Activated CD4-positive, alpha-beta T cell treated with anti-CD3 and anti-CD28 coated beads, Interleukin-2, amount 10 ng/mL, durations not matched to agents 24 days and 14 days (primary cell): ENCODE results near the gene TOP2A. TPM values are rescaled to one million over a fixed set of nuclear protein-coding genes. Genes with fewer than 3 reads are reported as not detected.
A peak's percentile ranks its signal among the peaks of the same experiment; 100 is the strongest.
"Not testable (repeated sequence)": the region's sequence is repeated elsewhere in the genome, so short reads cannot be mapped to it uniquely, and the experiment has no call there.

Source experiments
- DNase-seq: peaks from one replicate; pipeline ENCODE4 v3.0.0; 2022
- H3K27ac Mint-ChIP-seq: one replicate; pipeline ENCODE4 v1.8.0; 2022; ENCODE audit warnings: mild to moderate bottlenecking, mixed read lengths
- H3K27me3 Mint-ChIP-seq: one replicate; pipeline ENCODE4 v1.8.0; 2022; ENCODE audit warnings: mixed read lengths
- H3K36me3 Mint-ChIP-seq: one replicate; pipeline ENCODE4 v1.8.0; 2022; ENCODE audit warnings: low read depth, mild to moderate bottlenecking, mixed read lengths
- H3K4me1 Mint-ChIP-seq: one replicate; pipeline ENCODE4 v1.8.0; 2021; ENCODE audit warnings: mixed read lengths
- H3K4me3 Mint-ChIP-seq: one replicate; pipeline ENCODE4 v1.8.0; 2022; ENCODE audit warnings: mild to moderate bottlenecking, moderate library complexity, mixed read lengths
- H3K9me3 Mint-ChIP-seq: one replicate; pipeline ENCODE4 v1.8.0; 2021; ENCODE audit warnings: mixed read lengths
- intact Hi-C: fragments of 100-400 bp; cut with micrococcal nuclease; formaldehyde crosslinking; loops from one replicate; pipeline ENCODE4 v1.15.1; 2023
- total RNA-seq: library from RNA; stranded (reverse); gene quantifications from 2 replicates; pipeline ENCODE4 v1.2.3, GENCODE V29; 2022

The TOP2A gene
- total RNA-seq, 1 donor from 2014 or later = 189 TPM

DNA sequence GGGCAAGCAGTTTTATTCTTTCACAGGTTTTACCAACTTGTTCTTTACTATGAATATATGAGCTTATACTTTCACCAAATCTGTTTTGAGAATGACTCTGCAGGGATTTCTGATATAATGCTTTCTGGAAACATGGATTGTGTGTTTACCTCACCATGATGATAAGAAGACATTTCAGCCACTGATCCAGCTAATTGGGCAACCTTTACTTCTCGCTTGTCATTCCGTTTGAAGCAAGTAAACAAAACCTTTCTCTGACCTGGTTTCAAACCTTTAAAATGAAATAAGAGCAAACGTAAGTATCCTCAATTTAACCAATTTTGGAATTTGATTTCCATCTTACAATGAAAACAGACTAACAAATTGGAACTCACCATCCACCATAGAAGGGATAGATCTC is 13.7 kb downstream of the TOP2A start:
- no peaks in the 10 kb centered on the region for H3K9me3 Mint-ChIP-seq
- H3K27me3 Mint-ChIP-seq = no peaks in the 10 kb centered on the region
- H3K36me3 Mint-ChIP-seq = peaks cover 57% of the 10 kb centered on the region
- no peak for DNase-seq
- peak overlapping the region; percentile 50 for H3K27ac Mint-ChIP-seq
- no peak overlapping the region for H3K4me3 Mint-ChIP-seq
- peaks cover 27% of the 10 kb centered on the region for H3K4me1 Mint-ChIP-seq
- intact Hi-C loops = loop anchor here (5.0 kb wide), 1 partner anchor 42 kb away; the partner anchor contains the start of gene GJD3

DNA sequence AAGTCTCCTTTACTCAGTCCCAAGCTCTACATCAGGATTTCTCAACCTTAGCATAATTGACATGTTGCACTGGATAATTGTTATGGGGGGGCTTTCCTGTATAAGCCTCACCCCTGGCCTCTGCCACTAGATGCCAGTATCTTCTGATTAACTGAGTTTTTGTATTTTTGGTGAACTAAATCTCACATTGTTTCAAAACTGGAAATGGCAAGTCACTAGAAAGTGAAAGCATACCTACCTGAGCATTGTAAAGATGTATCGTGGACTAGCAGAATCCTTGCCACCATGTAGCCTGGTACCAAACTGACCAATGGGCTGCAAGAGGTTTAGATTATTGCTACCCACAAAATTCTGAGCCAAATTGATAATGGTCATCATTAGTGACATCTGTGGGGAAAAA is 15.0 kb downstream of the TOP2A start:
- H3K9me3 Mint-ChIP-seq = no peaks in the 10 kb centered on the region
- H3K27ac Mint-ChIP-seq = peak overlapping the region; percentile 26
- no peak for DNase-seq
- intact Hi-C loops = loop anchor here (2.0 to 5.0 kb wide), 2 partner anchors 14 to 40 kb away; partner anchors contain the start of genes GJD3 and TOP2A
- H3K4me3 Mint-ChIP-seq = peak overlapping the region; percentile 47
- H3K4me1 Mint-ChIP-seq = peaks cover 27% of the 10 kb centered on the region
- H3K27me3 Mint-ChIP-seq = no peaks in the 10 kb centered on the region
- peaks cover 66% of the 10 kb centered on the region for H3K36me3 Mint-ChIP-seq

DNA sequence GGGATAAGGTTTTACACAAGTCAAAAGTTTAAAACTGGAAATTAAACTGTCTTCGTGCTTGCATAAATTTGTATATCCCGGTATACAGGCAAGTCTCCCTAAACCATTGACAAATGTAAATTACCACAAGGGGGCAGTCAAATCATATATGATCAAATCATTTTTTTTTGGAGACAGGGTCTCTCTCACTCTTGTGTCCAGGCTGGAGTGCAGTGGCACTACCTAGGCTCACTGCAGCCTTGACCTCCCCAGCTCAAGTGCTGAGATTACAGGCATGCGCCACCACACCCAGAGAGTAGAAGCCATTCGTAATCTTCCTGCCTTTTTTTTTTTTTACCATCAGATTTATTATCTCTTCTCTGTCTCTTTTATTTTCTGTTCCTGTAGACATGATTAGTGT is 18.5 kb downstream of the TOP2A start:
- Mint-ChIP-seq H3K36me3 (peaks cover 66% of the 10 kb centered on the region), H3K4me1 (peaks cover 27% of the 10 kb centered on the region), H3K9me3 (no peaks in the 10 kb centered on the region), H3K27ac (peak overlapping the region; percentile 59), H3K4me3 (no peak overlapping the region), H3K27me3 (no peaks in the 10 kb centered on the region)
- DNase-seq = peak; percentile 65
- intact Hi-C loops = loop anchor here (1.0 to 2.0 kb wide), 2 partner anchors 44 to 134 kb away; partner anchors contain the start of gene IGFBP4

DNA sequence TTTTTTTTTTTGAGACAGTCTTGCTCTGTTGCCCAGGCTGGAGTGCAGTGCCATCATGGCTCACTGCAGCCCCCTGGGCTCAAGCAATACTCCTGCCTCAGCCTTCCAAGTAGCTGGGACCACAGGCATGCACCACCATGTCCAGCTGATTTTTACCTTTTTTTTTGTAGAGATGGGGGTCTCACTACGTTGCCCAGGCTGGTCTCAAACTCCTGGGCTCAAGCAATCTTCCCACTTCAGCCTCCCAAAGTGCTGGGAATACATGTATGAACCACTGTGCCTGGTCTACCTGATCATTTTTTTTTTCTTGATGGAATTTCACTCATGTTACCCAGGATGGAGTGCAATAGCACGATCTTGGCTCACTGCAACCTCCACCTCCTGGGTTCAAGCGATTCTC is 31.1 kb downstream of the TOP2A start:
- H3K27me3 Mint-ChIP-seq, intact Hi-C loops, H3K4me1 Mint-ChIP-seq, DNase-seq, H3K4me3 Mint-ChIP-seq, H3K9me3 Mint-ChIP-seq: not testable (repeated sequence)
- peaks cover 32% of the 10 kb centered on the region for H3K36me3 Mint-ChIP-seq
- peak overlapping the region; percentile 58 for H3K27ac Mint-ChIP-seq

GRCh38 chr17:40382251-40382650 is 35.4 kb downstream of the TOP2A start:
- Mint-ChIP-seq H3K27me3 (no peaks in the 10 kb centered on the region), H3K4me3 (no peak overlapping the region), H3K36me3 (peaks cover 2% of the 10 kb centered on the region), H3K4me1 (no peaks in the 10 kb centered on the region), H3K27ac (no peak overlapping the region), H3K9me3 (no peaks in the 10 kb centered on the region)
- DNase-seq = no peak
- intact Hi-C loops = no loop called here

DNA sequence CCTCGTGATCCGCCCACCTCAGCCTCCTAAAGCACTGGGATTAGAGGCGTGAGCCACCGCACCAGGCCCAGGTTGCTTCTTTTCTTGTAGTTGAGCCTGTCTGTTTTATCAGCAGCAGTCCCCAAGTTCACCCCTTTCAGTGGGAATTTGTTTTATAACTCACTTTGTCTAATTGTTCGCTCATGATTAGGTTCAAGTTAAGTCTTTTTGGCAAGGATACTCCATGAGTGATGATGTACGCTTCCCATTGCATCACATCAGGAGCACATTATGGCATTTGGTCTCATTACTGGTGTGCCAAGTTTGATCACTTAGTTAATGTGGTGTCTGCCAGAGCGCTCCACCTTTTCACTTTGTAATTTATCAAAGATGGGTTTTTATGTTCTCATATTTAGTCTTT is 38.7 kb downstream of the TOP2A start:
- H3K4me3 Mint-ChIP-seq = no peak overlapping the region
- intact Hi-C loops = no loop called here
- no peak for DNase-seq
- H3K36me3 Mint-ChIP-seq = peaks cover 3% of the 10 kb centered on the region
- H3K4me1 Mint-ChIP-seq = peaks cover 5% of the 10 kb centered on the region
- H3K27me3 Mint-ChIP-seq = peaks cover 4% of the 10 kb centered on the region
- H3K27ac Mint-ChIP-seq = no peak overlapping the region
- H3K9me3 Mint-ChIP-seq = peaks cover 5% of the 10 kb centered on the region

DNA sequence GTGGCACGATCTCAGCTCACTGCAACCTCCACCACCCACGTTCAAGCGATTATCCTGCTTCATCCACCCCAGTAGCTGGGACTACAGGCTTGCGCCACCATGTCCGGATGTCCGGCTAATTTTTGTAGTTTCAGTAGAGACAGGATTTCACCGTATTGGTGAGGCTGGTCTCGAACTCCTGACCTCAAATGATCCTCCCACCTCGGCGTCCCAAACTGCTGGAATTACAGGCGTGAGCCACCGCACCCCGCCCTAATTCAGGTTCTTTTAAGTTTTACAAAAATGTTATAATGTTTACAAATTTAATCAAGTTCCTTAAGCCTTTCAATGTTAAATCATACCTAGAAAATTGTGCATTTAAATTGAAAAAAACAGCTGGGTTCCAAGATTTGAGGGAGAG is 39.9 kb downstream of the TOP2A start:
- intact Hi-C loops = no loop called here
- no peak for DNase-seq
- H3K9me3 Mint-ChIP-seq = peaks cover 5% of the 10 kb centered on the region
- H3K27me3 Mint-ChIP-seq = peaks cover 4% of the 10 kb centered on the region
- H3K4me1 Mint-ChIP-seq = peaks cover 16% of the 10 kb centered on the region
- H3K36me3 Mint-ChIP-seq = peaks cover 2% of the 10 kb centered on the region
- no peak overlapping the region for H3K4me3 Mint-ChIP-seq
- no peak overlapping the region for H3K27ac Mint-ChIP-seq

DNA sequence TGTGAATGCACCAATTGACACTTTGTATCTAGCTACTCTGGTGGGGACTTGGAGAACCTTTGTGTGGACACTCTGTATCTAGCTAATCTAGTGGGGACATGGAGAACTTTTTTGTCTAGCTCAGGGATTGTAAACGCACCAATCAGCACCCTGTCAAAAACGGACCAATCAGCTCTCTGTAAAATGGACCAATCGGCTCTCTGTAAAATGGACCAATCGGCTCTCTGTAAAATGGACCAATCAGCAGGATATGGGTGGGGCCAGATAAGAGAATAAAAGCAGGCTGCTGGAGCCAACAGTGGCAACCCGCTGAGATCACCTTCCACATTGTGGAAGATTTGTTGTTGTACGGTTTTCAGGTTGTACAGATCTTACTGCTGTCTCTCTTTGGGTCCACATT is 41.2 kb downstream of the TOP2A start:
- H3K4me1 Mint-ChIP-seq = peaks cover 25% of the 10 kb centered on the region
- intact Hi-C loops, H3K36me3 Mint-ChIP-seq, H3K27ac Mint-ChIP-seq, H3K4me3 Mint-ChIP-seq, H3K9me3 Mint-ChIP-seq, H3K27me3 Mint-ChIP-seq: not testable (repeated sequence)
- DNase-seq = peak; percentile 68

- H3K4me3 Mint-ChIP-seq, intact Hi-C loops, DNase-seq, H3K27ac Mint-ChIP-seq, H3K36me3 Mint-ChIP-seq, H3K9me3 Mint-ChIP-seq, H3K27me3 Mint-ChIP-seq: not testable (repeated sequence)
- peaks cover 30% of the 10 kb centered on the region for H3K4me1 Mint-ChIP-seq
Measured at GRCh38 chr17:40375786-40376185, 41.9 kb downstream of the TOP2A start.

DNA sequence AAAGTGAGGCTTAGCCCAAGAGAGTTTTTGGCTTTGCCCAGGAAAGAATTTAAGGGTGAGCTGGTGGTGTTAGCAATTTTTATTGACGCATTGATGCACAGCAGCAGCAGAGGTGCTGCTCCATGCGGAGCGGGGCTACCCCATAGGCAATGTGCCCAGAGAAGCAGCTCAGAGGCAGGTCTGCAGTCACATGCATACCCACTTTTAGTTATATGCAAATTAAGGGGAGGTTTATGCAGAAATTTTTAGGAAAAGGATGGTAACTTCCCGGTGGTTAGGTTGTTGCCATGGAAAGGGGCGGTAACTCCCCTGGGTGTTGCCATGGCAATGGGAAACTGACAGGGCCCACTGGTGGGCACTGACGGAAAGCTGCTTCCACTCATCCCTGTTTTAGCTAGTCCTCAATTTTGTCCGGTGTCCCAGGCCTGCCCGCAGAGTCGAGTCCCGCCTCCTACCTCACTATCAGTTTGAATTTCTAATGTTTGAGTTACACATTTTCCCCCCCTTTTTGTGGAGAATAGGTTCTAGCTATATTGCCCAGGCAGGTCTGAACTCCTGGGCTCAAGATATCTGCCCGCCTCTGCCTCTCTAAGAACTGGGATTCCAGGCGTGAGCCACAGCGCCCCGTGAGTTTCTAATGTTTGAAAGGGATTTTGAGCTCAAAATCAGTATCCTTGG is 42.7 kb downstream of the TOP2A start:
- peaks cover 30% of the 10 kb centered on the region for H3K4me1 Mint-ChIP-seq
- intact Hi-C loops = no loop called here
- peak overlapping the region; percentile 34 for H3K27ac Mint-ChIP-seq
- H3K4me3 Mint-ChIP-seq = no peak overlapping the region
- peaks cover 2% of the 10 kb centered on the region for H3K36me3 Mint-ChIP-seq
- DNase-seq = no peak
- peaks cover 4% of the 10 kb centered on the region for H3K27me3 Mint-ChIP-seq
- peaks cover 5% of the 10 kb centered on the region for H3K9me3 Mint-ChIP-seq

- intact Hi-C loops = no loop called here
- H3K27me3 Mint-ChIP-seq = peaks cover 4% of the 10 kb centered on the region
- peaks cover 2% of the 10 kb centered on the region for H3K36me3 Mint-ChIP-seq
- H3K4me1 Mint-ChIP-seq = peaks cover 30% of the 10 kb centered on the region
- peaks cover 5% of the 10 kb centered on the region for H3K9me3 Mint-ChIP-seq
- no peak overlapping the region for H3K4me3 Mint-ChIP-seq
- peak overlapping the region; percentile 76 for H3K27ac Mint-ChIP-seq
- no peak for DNase-seq
Measured at GRCh38 chr17:40373999-40374398, 43.7 kb downstream of the TOP2A start.

DNA sequence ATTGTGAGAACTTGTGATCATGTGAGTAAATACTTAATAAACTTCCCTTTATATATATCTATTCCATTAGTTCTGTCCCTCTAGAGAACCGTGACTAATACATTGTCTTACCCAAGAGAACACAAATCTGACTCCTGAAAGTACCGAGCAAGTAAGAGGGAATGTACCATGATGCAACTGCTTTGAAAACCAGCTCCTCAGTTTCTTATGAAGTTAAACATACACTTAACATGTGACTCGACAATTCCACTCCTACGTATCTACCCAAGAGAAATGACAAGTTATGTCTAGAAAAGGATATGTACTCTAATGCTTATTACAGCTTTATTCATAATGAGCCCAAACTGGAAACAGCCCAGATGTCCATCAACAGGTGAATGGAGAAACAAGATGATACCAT is 44.4 kb downstream of the TOP2A start:
- no peak for DNase-seq
- Mint-ChIP-seq H3K9me3 (peaks cover 5% of the 10 kb centered on the region), H3K4me3 (no peak overlapping the region), H3K4me1 (peaks cover 30% of the 10 kb centered on the region), H3K27me3 (peaks cover 4% of the 10 kb centered on the region), H3K27ac (peak overlapping the region; percentile 76), H3K36me3 (peaks cover 2% of the 10 kb centered on the region)
- intact Hi-C loops = no loop called here

DNA sequence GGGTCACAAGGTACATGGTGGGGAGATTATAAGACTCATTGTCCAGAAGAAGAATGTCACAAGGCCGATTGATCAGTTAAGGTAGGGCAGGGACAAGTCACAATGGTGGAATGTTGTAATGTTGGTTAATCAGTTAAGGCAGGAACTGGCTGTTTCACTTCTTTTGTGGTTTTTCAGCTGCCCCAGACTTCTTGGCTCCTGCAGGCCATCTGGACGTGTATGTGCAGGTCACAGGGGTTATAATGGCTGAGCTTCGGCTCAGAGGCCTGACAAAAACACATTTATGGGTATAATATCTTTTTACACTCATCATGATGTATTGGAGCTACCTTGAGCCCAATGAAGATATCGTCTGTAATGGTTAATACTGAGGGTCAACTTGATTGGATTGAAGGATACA is 45.1 kb downstream of the TOP2A start:
- DNase-seq, H3K4me3 Mint-ChIP-seq, H3K9me3 Mint-ChIP-seq, H3K36me3 Mint-ChIP-seq, intact Hi-C loops, H3K27me3 Mint-ChIP-seq: not testable (repeated sequence)
- Mint-ChIP-seq H3K27ac (peak overlapping the region; percentile 76), H3K4me1 (peaks cover 30% of the 10 kb centered on the region)

- H3K27ac Mint-ChIP-seq = peak overlapping the region; percentile 0
- intact Hi-C loops = no loop called here
Measured at GRCh38 chr17:40372031-40372430, 45.7 kb downstream of the TOP2A start.

More at GRCh38 chr17:40372031-40372430, 45.7 kb downstream of the TOP2A start:
- peaks cover 5% of the 10 kb centered on the region for H3K9me3 Mint-ChIP-seq
- no peak overlapping the region for H3K4me3 Mint-ChIP-seq
- peaks cover 30% of the 10 kb centered on the region for H3K4me1 Mint-ChIP-seq
- no peak for DNase-seq
- H3K36me3 Mint-ChIP-seq = peaks cover 4% of the 10 kb centered on the region
- H3K27me3 Mint-ChIP-seq = peaks cover 2% of the 10 kb centered on the region
